ENCODE data around the gene LTK. TPM values are rescaled to one million over a fixed set of nuclear protein-coding genes. Genes with fewer than 3 reads are reported as not detected.

The LTK gene
- total and polyA plus RNA-seq, 2 experiments from 2014 or later: 0.14 TPM; not detected in 1

- TF ChIP-seq REST (IDR thresholded peaks at IDR 0.05; ENCODE audit: unreplicated experiment) (no peak), ZNF331 (CRISPR knock-in tag; IDR thresholded peaks at IDR 0.05; ENCODE audit: low read depth) (no peak)
Observed at GRCh38 chr15:41486286-41486685, 27.3 kb downstream of the LTK start (continued).

- peak; percentile 16; the same call in 1 of the 3 replicates for ATAC-seq
- no peak overlapping the region for H3K4me3 Mint-ChIP-seq
- TF ChIP-seq POLR2AphosphoS5 (IDR thresholded peaks at IDR 0.05; ENCODE audit: low read depth) (no peak), NANOG (IDR thresholded peaks at IDR 0.05; ENCODE audit: borderline replicate concordance) (no peak), JUNB (IDR thresholded peaks at IDR 0.05; ENCODE audit: unreplicated experiment) (no peak), CREB1 (CRISPR knock-in tag; IDR thresholded peaks at IDR 0.05; ENCODE audit: low read depth) (no peak), ZNF114 (CRISPR knock-in tag; IDR thresholded peaks at IDR 0.05) (no peak), EZH2phosphoT487 (IDR thresholded peaks at IDR 0.05; ENCODE audit: unreplicated experiment) (no peak), ETS1 (IDR thresholded peaks at IDR 0.05) (no peak), EZH2 (IDR thresholded peaks at IDR 0.05; ENCODE audit: low read depth, unreplicated experiment) (no peak), ZNF331 (CRISPR knock-in tag; IDR thresholded peaks at IDR 0.05; ENCODE audit: low read depth) (no peak), CTCF (conservative IDR thresholded peaks at IDR 0.05; ENCODE audit: low read depth in 2 of 2) (no peak), ZNF462 (CRISPR knock-in tag; IDR thresholded peaks at IDR 0.05) (no peak)
Observed at GRCh38 chr15:41484937-41485625, 28.5 kb downstream of the LTK start.

More at GRCh38 chr15:41484937-41485625, 28.5 kb downstream of the LTK start:
- Histone ChIP-seq H3K9me2 (ENCODE audit: insufficient read depth) (no peaks in the 10 kb centered on the region), H3K36me3 (ENCODE audit: insufficient read depth) (peaks cover 10% of the 10 kb centered on the region), H4K20me1 (replicated peaks; ENCODE audit: insufficient read depth) (no peaks in the 10 kb centered on the region), H3K4me3 (no peak overlapping the region), H2AFZ (no peak overlapping the region), H3F3A (replicated peaks; ENCODE audit: low read depth) (no peaks in the 10 kb centered on the region), H3K4me1 (ENCODE audit: insufficient read depth) (no peaks in the 10 kb centered on the region), H3K27ac (ENCODE audit: low read depth) (no peak overlapping the region), H3K79me2 (replicated peaks; ENCODE audit: insufficient read depth) (no peaks in the 10 kb centered on the region), H3K4me2 (no peak overlapping the region), H3K27me3 (ENCODE audit: insufficient read depth) (0 out of 2 replicates have a peak, but pooled peaks cover 3% of the 10 kb centered on the region)
- Mint-ChIP-seq H3K9me3 (no peaks in the 10 kb centered on the region), H3K27ac (0 out of 2 replicates have a peak overlapping the region, but pooled peaks have one; percentile 27), H3K4me1 (no peaks in the 10 kb centered on the region), H3K27me3 (ENCODE audit: insufficient read depth, low read depth, poor library complexity) (peaks cover 21% of the 10 kb centered on the region), H3K36me3 (ENCODE audit: low read depth) (peaks cover 22% of the 10 kb centered on the region)
- DNase-seq (ENCODE audit: low spot score): no peak
